ENCODE data around the gene BATF2. TPM values are rescaled to one million over a fixed set of nuclear protein-coding genes. Genes with fewer than 3 reads are reported as not detected.
"Not testable (repeated sequence)": the region's sequence is repeated elsewhere in the genome, so short reads cannot be mapped to it uniquely, and the experiment has no call there.

BATF2 gene
- not detected for total RNA-seq

- peaks cover 17% of the 10 kb centered on the region for H3K4me1 ChIP-seq (ENCODE audit: insufficient read depth, low read length)
- no peaks in the 10 kb centered on the region for H3K27me3 ChIP-seq (ENCODE audit: insufficient read depth, low read length)
- H3K9me3 ChIP-seq (ENCODE audit: low read depth, low read length), result no peaks in the 10 kb centered on the region
- H3K4me3 ChIP-seq (ENCODE audit: low read length), result peak within 1 kb of the TSS; percentile 43
Measured at GRCh38 chr11:64996710-64997380, at the start of gene BATF2. BATF2 (minus strand) TSS chr11:64996971; CDS start chr11:64996914, 57 bp downstream.

GRCh38 chr11:65045728-65046127 is 49.0 kb upstream of the BATF2 start:
- Histone ChIP-seq H3K27me3 (ENCODE audit: insufficient read depth, low read length) (no peaks in the 10 kb centered on the region), H3K4me1 (ENCODE audit: insufficient read depth, low read length) (peaks cover 52% of the 10 kb centered on the region), H3K4me3 (ENCODE audit: low read length) (no peak overlapping the region), H3K9me3 (ENCODE audit: low read depth, low read length) (no peaks in the 10 kb centered on the region)

DNA sequence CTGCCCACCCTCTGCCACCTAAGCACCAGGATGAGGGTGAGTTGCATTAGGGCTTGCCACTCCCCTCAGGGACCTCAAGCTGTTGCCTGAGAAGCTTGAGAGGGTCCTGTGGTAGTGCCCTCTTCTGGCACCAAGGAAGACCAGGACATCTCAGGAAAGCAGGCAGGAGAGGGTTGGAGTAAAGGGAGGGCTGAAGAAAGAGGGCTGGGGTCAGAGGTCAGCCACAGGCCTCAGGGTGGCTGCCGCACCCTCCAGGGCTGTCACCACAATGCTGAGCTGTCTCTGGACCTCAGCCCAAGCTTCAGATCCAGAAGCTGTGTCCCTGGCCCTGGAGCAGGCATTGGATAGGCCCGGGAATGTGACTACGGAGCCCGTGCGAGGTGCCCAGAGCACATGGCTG is 48.3 kb upstream of the BATF2 start:
- H3K27me3 ChIP-seq (ENCODE audit: insufficient read depth, low read length), result no peaks in the 10 kb centered on the region
- H3K9me3 ChIP-seq (ENCODE audit: low read depth, low read length), result no peaks in the 10 kb centered on the region
- no peak overlapping the region for H3K4me3 ChIP-seq (ENCODE audit: low read length)
- H3K4me1 ChIP-seq (ENCODE audit: insufficient read depth, low read length), result peaks cover 59% of the 10 kb centered on the region

GRCh38 chr11:65043881-65044501 is 47.2 kb upstream of the BATF2 start:
- H3K4me1 ChIP-seq (ENCODE audit: insufficient read depth, low read length), result peaks cover 63% of the 10 kb centered on the region
- no peaks in the 10 kb centered on the region for H3K9me3 ChIP-seq (ENCODE audit: low read depth, low read length)
- H3K4me3 ChIP-seq (ENCODE audit: low read length), result no peak overlapping the region
- no peaks in the 10 kb centered on the region for H3K27me3 ChIP-seq (ENCODE audit: insufficient read depth, low read length)

DNA sequence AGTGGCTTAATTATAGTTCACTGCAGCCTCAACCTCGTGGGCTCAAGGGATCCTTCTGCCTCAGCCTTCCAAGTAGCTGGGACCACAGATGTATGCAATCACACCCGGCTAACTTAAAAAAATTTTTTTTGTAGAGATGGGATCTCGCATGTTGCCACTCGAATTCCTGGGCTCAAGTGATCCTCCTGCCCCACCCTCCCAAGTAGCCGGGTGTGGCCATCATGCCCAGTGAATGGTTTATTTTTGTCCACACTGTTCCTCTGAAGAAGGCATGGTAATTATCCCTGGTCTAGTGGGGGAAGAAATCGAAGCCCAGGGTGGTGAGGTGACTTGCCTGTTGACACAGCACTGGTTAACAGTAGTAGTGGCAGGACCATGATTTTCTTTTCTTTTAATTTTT is 46.1 kb upstream of the BATF2 start:
- H3K9me3 ChIP-seq (ENCODE audit: low read depth, low read length), result no peaks in the 10 kb centered on the region
- H3K4me3 ChIP-seq (ENCODE audit: low read length), result no peak overlapping the region
- H3K4me1 ChIP-seq (ENCODE audit: insufficient read depth, low read length), result peaks cover 58% of the 10 kb centered on the region
- no peaks in the 10 kb centered on the region for H3K27me3 ChIP-seq (ENCODE audit: insufficient read depth, low read length)

GRCh38 chr11:65040847-65041622 is 44.3 kb upstream of the BATF2 start, which contains the start of gene SAC3D1:
SAC3D1 (plus strand) TSS chr11:65041210; CDS start chr11:65041293, 83 bp downstream.
- peaks cover 42% of the 10 kb centered on the region for H3K4me1 ChIP-seq (ENCODE audit: insufficient read depth, low read length)
- H3K27me3 ChIP-seq (ENCODE audit: insufficient read depth, low read length), result no peaks in the 10 kb centered on the region

GRCh38 chr11:65040520-65040846 is 43.7 kb upstream of the BATF2 start:
- Histone ChIP-seq H3K4me1 (ENCODE audit: insufficient read depth, low read length) (peaks cover 42% of the 10 kb centered on the region), H3K4me3 (ENCODE audit: low read length) (peak overlapping the region; percentile 61), H3K27me3 (ENCODE audit: insufficient read depth, low read length) (no peaks in the 10 kb centered on the region), H3K9me3 (ENCODE audit: low read depth, low read length) (no peaks in the 10 kb centered on the region)

More at GRCh38 chr11:65040847-65041622, 44.3 kb upstream of the BATF2 start, which contains the start of gene SAC3D1:
- Histone ChIP-seq H3K4me3 (ENCODE audit: low read length) (peak within 1 kb of the TSS; percentile 61), H3K9me3 (ENCODE audit: low read depth, low read length) (no peaks in the 10 kb centered on the region)

DNA sequence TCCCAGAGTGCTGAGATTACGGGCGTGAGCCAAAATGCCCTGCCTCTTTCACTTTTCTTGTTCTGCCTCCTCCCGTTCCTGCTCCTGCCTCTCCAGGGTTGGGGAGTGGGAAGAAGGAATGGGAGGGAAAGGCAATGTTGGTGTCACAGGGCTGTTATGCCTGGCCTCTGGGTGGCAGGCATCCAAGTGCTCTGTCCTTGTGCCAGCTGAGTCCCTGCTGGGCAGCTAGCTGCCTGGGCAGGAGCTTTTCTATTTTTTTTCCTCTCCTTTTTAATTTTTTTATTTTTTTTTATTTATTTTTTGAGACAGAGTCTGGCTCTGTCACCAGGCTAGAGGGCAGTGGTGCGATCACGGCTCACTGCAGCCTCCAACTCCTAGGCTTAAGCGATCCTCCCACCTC is 40.2 kb upstream of the BATF2 start:
- Histone ChIP-seq H3K27me3 (ENCODE audit: insufficient read depth, low read length) (no peaks in the 10 kb centered on the region), H3K9me3 (ENCODE audit: low read depth, low read length) (no peaks in the 10 kb centered on the region), H3K4me1 (ENCODE audit: insufficient read depth, low read length) (peaks cover 16% of the 10 kb centered on the region), H3K4me3 (ENCODE audit: low read length) (no peak overlapping the region)

DNA sequence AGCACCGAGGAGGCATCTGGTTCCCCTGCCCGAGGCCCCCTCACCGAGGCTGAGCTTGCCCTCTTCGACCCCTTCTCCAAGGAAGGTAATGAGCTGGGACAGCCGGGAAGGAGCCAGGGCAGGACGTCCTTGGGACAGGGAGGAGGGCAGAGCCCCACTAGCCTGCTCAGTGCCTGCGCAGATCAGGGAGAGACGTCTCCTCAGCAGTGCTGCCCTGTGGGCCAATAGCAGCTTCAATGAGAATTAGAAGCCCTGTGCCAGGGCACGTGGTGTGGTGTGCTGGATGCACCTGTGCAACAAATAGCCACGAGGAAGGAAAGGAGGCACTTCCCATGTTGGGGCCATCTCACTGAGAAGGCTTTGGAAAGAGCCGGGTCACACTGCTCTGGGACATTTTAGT is 38.8 kb upstream of the BATF2 start:
- H3K4me3 ChIP-seq (ENCODE audit: low read length), result no peak overlapping the region

DNA sequence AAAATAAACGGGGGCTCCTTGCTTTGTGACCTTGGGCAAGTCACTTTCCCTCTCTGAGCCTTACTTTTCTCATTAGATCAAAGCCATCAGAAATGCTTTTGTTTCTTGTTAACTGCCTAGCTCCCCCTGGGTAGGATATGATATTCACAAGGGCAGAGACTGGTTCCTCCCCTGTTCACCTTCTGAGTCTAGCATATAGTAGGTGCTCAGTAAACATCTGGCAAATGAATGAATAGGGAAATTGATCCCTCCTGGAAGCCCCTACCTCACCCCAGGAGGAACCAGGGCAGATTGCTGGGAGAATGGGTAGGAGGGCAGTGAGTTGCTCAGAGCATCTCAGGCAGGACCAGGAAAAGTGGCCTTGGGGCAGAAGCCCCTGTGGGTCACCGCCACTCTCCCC is 37.7 kb upstream of the BATF2 start:
- Histone ChIP-seq H3K4me1 (ENCODE audit: insufficient read depth, low read length) (no peaks in the 10 kb centered on the region), H3K27me3 (ENCODE audit: insufficient read depth, low read length) (no peaks in the 10 kb centered on the region), H3K9me3 (ENCODE audit: low read depth, low read length) (no peaks in the 10 kb centered on the region), H3K4me3 (ENCODE audit: low read length) (no peak overlapping the region)

More for the DNA sequence above, 38.8 kb upstream of the BATF2 start:
- Histone ChIP-seq H3K4me1 (ENCODE audit: insufficient read depth, low read length) (peaks cover 9% of the 10 kb centered on the region), H3K27me3 (ENCODE audit: insufficient read depth, low read length) (no peaks in the 10 kb centered on the region), H3K9me3 (ENCODE audit: low read depth, low read length) (no peaks in the 10 kb centered on the region)

DNA sequence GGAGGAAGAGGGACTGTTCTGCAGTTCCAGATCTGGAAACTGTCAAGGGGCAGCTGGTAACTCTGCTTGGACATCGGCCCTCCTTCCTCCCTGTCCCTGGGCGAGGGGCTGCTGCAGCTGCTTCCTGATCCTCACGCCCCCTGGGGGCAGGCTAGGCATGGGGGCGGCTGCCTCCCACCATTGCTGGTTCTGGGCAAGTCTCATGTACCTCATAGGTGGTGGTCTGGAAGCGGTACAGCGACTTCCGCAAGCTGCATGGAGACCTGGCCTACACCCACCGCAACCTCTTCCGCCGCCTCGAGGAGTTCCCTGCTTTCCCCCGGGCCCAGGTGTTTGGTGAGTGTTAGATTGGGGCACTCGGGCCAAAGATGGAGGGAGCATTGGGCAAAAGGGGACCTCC is 35.4 kb upstream of the BATF2 start:
- no peaks in the 10 kb centered on the region for H3K27me3 ChIP-seq (ENCODE audit: insufficient read depth, low read length)
- H3K4me1 ChIP-seq (ENCODE audit: insufficient read depth, low read length), result peaks cover 15% of the 10 kb centered on the region
- H3K9me3 ChIP-seq (ENCODE audit: low read depth, low read length), result no peaks in the 10 kb centered on the region
- no peak overlapping the region for H3K4me3 ChIP-seq (ENCODE audit: low read length)

DNA sequence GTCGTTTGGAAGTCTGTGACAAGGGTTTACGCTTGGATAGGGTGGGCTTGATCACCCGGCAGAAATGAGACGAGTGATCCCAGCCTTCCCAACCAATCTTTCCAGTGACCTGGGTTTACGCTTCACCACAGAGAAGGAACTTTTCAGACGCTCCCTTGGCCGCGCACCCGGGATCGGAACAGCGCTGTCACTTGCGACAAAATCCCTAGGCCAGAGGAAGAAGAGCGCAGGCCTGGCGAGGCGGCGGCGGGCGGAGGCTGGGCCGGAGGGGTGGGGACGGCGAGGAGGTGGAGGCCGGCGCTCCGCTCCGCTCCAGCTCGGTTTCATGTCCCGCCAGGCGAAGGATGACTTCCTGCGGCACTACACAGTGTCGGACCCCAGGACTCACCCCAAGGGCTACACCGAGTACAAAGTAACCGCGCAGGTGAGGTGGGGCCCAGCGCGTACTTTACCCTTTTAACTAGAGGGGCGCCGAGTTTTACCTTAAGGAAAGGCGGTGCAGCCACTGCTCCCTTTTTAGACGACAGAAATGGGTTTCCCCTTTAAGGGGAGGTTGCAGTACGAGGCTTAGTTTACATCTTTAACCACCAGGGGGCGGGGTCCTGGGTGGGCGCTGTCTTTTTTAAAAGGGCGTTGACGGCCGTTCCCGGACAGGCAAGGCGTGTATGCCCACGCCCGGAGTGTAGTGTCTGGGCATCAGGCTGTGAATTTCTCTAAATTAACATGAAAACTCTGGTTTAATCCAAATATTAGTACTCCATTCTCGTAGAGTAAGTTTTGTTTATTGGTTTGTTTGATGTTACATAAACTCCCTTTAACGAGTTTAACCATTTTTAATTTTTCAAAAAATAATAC is 30.7 kb upstream of the BATF2 start, which contains the start of gene SNX15:
Gene SNX15, plus strand, starts transcription at position 227 of the 855 bp plus-strand sequence. Its CDS starts 99 bp downstream, at position 326.
- H3K27me3 ChIP-seq (ENCODE audit: insufficient read depth, low read length), result no peaks in the 10 kb centered on the region
- peaks cover 21% of the 10 kb centered on the region for H3K4me1 ChIP-seq (ENCODE audit: insufficient read depth, low read length)
- peak within 1 kb of the TSS; percentile 55 for H3K4me3 ChIP-seq (ENCODE audit: low read length)
- no peaks in the 10 kb centered on the region for H3K9me3 ChIP-seq (ENCODE audit: low read depth, low read length)

DNA sequence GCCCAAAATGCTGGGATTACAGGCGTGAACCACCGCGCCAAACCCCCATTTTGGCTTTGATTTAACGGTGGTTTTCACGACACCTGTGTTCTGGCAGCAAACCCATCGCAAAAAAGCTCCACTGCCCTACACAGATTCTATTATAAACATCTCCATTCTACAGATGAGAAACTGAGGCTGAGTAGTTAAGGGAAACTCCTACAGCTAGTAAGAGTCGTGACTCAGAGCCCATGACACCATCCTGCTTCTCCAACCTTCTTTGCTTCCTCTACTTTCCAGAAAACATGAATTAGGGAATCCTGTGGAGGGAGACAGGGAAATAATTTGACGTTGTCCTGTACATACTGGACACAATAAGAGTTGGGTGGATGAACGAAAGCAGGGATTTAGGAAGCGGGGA is 30.0 kb upstream of the BATF2 start:
- Histone ChIP-seq H3K4me3 (ENCODE audit: low read length) (no peak overlapping the region), H3K4me1 (ENCODE audit: insufficient read depth, low read length) (peaks cover 22% of the 10 kb centered on the region), H3K9me3 (ENCODE audit: low read depth, low read length) (no peaks in the 10 kb centered on the region), H3K27me3 (ENCODE audit: insufficient read depth, low read length) (no peaks in the 10 kb centered on the region)

GRCh38 chr11:65023502-65023901 is 26.7 kb upstream of the BATF2 start:
- not testable (repeated sequence) for H3K27me3 ChIP-seq (ENCODE audit: insufficient read depth, low read length); H3K4me3 ChIP-seq (ENCODE audit: low read length); H3K9me3 ChIP-seq (ENCODE audit: low read depth, low read length)
- peaks cover 23% of the 10 kb centered on the region for H3K4me1 ChIP-seq (ENCODE audit: insufficient read depth, low read length)

All from mononuclear cell (primary cell).